Measurements from ENCODE around the gene MAP2K1.

Gene MAP2K1

DNA sequence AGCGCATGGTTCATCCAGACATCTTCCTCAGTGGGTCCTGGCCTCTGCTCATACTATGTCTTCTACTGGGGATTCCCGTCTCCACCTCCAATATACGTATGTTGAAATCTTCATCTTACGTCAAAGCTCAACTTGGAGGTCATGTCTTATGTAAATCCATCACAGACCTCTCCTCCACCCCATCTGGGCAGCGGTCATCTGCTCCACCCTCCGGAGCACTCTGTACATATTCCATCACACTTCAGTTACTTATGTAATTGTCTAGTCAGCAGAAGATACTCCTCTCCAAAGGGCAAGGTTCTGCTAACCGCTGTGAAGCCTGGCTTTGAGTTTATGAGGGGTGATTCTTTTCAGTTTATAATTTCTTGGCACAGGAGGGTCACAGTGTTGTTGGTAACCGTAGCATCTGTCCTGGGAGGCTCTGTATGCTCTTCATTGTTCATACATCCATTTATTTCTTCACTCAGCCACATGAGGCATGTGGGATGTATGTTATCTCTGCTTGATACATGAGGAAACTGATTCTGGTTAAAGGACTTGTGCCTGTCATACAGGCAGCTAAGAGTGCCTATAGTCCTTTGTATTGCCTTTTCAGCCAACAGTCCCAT lies 22.1 kb downstream of the MAP2K1 start:
- H3K27ac ChIP-seq (ENCODE audit: insufficient read depth in 1 of 2, low read depth in 1 of 2, low read length in 2 of 2, poor library complexity in 1 of 2, severe bottlenecking in 2 of 2) = no peak overlapping the region
- H3K36me3 ChIP-seq (ENCODE audit: control insufficient read depth in 4 of 4, insufficient read depth in 4 of 4, low read length in 3 of 4) = no peaks in the 10 kb centered on the region
- H3K27me3 ChIP-seq (replicated peaks in 2 of 5; ENCODE audit: control insufficient read depth in 4 of 5, insufficient read depth in 5 of 5, low read length in 4 of 5) = no peaks in the 10 kb centered on the region
- ChIA-PET POLR2A (no interaction called here), CTCF (interaction anchor here (1.2 kb wide), 1 partner anchor 90 kb away, joined by 3 read pairs; the partner anchor contains the start of gene SNAPC5)
- no peak for DNase-seq
- H3K4me3 ChIP-seq (ENCODE audit: control insufficient read depth in 1 of 7, extremely low read depth in 1 of 7, insufficient read depth in 4 of 7, low read depth in 2 of 7, low read length in 6 of 7) = no peak overlapping the region
- peaks cover 0 to under 1% (median 0%) of the 10 kb centered on the region in 5 experiments for H3K9me3 ChIP-seq (ENCODE audit: control extremely low read depth in 1 of 5, control insufficient read depth in 4 of 5, insufficient read depth in 2 of 5, low read depth in 1 of 5, low read length in 4 of 5)
- 92% methylated on average over 5 of the region's 8 CpGs for WGBS (ENCODE audit: insufficient coverage)
- H3K4me1 ChIP-seq (ENCODE audit: control extremely low read depth in 1 of 4, control insufficient read depth in 4 of 4, insufficient read depth in 4 of 4, low read length in 3 of 4) = peaks cover 29 to 92% (median 38%) of the 10 kb centered on the region in 4 experiments

DNA sequence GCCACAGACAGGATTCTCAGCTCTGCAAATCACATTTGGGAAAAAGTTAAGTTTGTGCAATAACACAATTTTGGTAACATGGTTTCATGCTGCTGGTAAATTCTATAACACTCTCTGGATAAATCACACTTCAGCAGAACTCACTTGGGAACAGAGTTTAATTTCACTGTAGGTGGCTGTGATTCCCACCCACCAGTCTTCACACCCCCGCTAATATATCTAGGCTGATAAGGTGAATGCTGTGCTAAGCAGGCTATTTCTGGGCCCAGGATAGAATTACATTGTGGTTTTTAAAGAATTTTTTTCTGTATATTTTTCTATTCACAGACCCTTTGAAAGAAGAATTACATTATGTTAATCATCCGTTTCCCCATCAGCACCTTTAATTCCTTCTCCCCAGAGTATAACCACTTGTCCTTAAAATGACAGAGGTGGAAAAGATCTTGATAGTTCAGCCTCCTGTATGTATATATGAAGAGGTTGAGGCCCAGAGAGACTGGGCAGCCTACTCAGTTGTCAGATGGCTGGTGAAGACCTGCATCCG lies 22.9 kb downstream of the MAP2K1 start:
- peaks cover 22 to 84% (median 32%) of the 10 kb centered on the region in 4 experiments for H3K4me1 ChIP-seq (ENCODE audit: control extremely low read depth in 1 of 4, control insufficient read depth in 4 of 4, insufficient read depth in 4 of 4, low read length in 3 of 4)
- no peak overlapping the region for H3K4me3 ChIP-seq (ENCODE audit: control insufficient read depth in 1 of 7, extremely low read depth in 1 of 7, insufficient read depth in 4 of 7, low read depth in 2 of 7, low read length in 6 of 7)
- no peak for DNase-seq
- no peak overlapping the region for H3K27ac ChIP-seq (ENCODE audit: insufficient read depth in 1 of 2, low read depth in 1 of 2, low read length in 2 of 2, poor library complexity in 1 of 2, severe bottlenecking in 2 of 2)
- WGBS (ENCODE audit: insufficient coverage) = 100% methylated on average over 1 of the region's 3 CpGs
- CTCF ChIA-PET = interaction anchor here (1.2 kb wide), 1 partner anchor 89 kb away, joined by 3 read pairs; the partner anchor contains the start of gene SNAPC5
- H3K9me3 ChIP-seq (ENCODE audit: control extremely low read depth in 1 of 5, control insufficient read depth in 4 of 5, insufficient read depth in 2 of 5, low read depth in 1 of 5, low read length in 4 of 5) = peaks cover 0 to 8% (median 7%) of the 10 kb centered on the region in 5 experiments
- H3K27me3 ChIP-seq (replicated peaks in 2 of 5; ENCODE audit: control insufficient read depth in 4 of 5, insufficient read depth in 5 of 5, low read length in 4 of 5) = no peaks in the 10 kb centered on the region
- H3K36me3 ChIP-seq (ENCODE audit: control insufficient read depth in 4 of 4, insufficient read depth in 4 of 4, low read length in 3 of 4) = no peaks in the 10 kb centered on the region
- POLR2A ChIA-PET = no interaction called here

DNA sequence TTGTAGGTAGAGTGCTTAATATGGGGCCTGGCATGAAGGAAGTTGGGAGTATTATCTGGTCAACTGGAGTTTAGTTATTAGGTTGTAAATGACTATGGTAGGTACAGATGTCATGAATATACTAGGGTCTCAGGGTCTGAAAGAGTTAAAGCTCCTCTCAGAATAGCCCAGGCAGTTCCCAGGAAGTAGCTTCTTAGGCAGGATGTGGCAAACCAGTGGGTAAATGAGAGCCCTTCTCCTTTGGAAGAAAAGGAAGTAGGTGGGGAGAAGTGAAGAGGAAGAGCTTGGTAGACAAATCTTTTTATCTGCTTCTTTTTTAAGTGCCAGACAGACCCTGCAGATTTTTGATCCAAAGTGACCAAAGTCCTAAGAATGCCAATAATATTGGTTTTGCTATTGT lies 24.5 kb downstream of the MAP2K1 start:
- no peaks in the 10 kb centered on the region for H3K27me3 ChIP-seq (replicated peaks in 2 of 5; ENCODE audit: control insufficient read depth in 4 of 5, insufficient read depth in 5 of 5, low read length in 4 of 5)
- H3K4me3 ChIP-seq (ENCODE audit: control insufficient read depth in 1 of 7, extremely low read depth in 1 of 7, insufficient read depth in 4 of 7, low read depth in 2 of 7, low read length in 6 of 7) = peak overlapping the region in 3 of 7 experiments; percentile 6 to 45 (median 24)
- H3K4me1 ChIP-seq (ENCODE audit: control extremely low read depth in 1 of 4, control insufficient read depth in 4 of 4, insufficient read depth in 4 of 4, low read length in 3 of 4) = peaks cover 14 to 69% (median 20%) of the 10 kb centered on the region in 4 experiments
- peaks cover 0 to 13% (median 11%) of the 10 kb centered on the region in 5 experiments for H3K9me3 ChIP-seq (ENCODE audit: control extremely low read depth in 1 of 5, control insufficient read depth in 4 of 5, insufficient read depth in 2 of 5, low read depth in 1 of 5, low read length in 4 of 5)
- DNase-seq = peak in 2 of 3 donors; percentile 40 to 61
- no peaks in the 10 kb centered on the region for H3K36me3 ChIP-seq (ENCODE audit: control insufficient read depth in 4 of 4, insufficient read depth in 4 of 4, low read length in 3 of 4)
- CTCF ChIA-PET = interaction anchor here (1.0 to 1.2 kb wide), 2 partner anchors 64 to 93 kb away, joined by 3 to 4 read pairs; partner anchors contain the start of gene RPL4
- H3K27ac ChIP-seq (ENCODE audit: insufficient read depth in 1 of 2, low read depth in 1 of 2, low read length in 2 of 2, poor library complexity in 1 of 2, severe bottlenecking in 2 of 2) = no peak overlapping the region
- POLR2A ChIA-PET = no interaction called here

DNA sequence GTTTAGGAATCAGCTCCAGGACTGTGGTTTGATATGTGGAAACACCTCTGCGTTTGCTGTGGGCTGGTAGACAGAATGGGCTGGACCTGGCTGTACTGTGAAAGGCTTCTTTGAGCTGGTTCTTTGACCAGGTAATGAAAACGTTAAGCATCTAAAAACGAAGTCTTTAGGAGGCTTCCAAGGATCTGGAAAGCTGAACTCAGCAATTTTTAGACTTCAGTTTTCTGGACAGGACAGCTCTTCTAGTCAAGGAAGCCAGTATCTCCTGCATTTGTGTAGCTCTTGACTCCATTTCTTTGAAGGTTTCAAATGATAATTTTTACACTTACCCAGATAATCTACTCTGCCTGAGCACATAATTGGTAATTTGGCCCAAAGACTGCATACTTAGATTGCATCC lies 25.5 kb downstream of the MAP2K1 start:
- Histone ChIP-seq H3K9me3 (ENCODE audit: control extremely low read depth in 1 of 5, control insufficient read depth in 4 of 5, insufficient read depth in 2 of 5, low read depth in 1 of 5, low read length in 4 of 5) (peaks cover 0 to 13% (median 11%) of the 10 kb centered on the region in 5 experiments), H3K4me1 (ENCODE audit: control extremely low read depth in 1 of 4, control insufficient read depth in 4 of 4, insufficient read depth in 4 of 4, low read length in 3 of 4) (peaks cover 14 to 64% (median 20%) of the 10 kb centered on the region in 4 experiments), H3K36me3 (ENCODE audit: control insufficient read depth in 4 of 4, insufficient read depth in 4 of 4, low read length in 3 of 4) (no peaks in the 10 kb centered on the region), H3K27me3 (replicated peaks in 2 of 5; ENCODE audit: control insufficient read depth in 4 of 5, insufficient read depth in 5 of 5, low read length in 4 of 5) (no peaks in the 10 kb centered on the region), H3K27ac (ENCODE audit: insufficient read depth in 1 of 2, low read depth in 1 of 2, low read length in 2 of 2, poor library complexity in 1 of 2, severe bottlenecking in 2 of 2) (no peak overlapping the region), H3K4me3 (ENCODE audit: control insufficient read depth in 1 of 7, extremely low read depth in 1 of 7, insufficient read depth in 4 of 7, low read depth in 2 of 7, low read length in 6 of 7) (no peak overlapping the region)
- ChIA-PET POLR2A (no interaction called here), CTCF (interaction anchor here (1.6 kb wide), 1 partner anchor 36 kb away, joined by 3 read pairs; no protein-coding TSS in a partner anchor)
- WGBS (ENCODE audit: insufficient coverage) = 89% methylated on average over 3 of the region's 3 CpGs
- DNase-seq = no peak

DNA sequence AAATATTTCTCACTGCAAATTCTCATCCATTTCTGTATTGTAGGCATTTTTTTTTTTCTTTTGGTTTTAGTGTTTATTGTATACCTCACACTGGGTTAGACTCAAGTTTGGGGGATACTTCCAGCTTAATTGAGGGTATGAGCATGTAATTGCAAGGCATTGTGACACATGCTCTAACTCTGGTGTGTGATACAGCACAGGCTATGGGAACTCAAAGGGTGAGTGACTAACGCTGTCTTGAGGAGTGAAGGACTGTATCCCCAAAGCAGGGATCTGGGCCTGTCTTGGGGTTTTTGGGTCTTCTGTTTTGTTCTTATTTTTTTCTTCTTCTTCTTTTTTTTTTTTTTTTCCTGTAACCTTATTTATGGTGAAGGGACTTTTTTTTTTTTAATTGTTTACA lies 26.9 kb downstream of the MAP2K1 start:
- no peaks in the 10 kb centered on the region for H3K27me3 ChIP-seq (replicated peaks in 2 of 5; ENCODE audit: control insufficient read depth in 4 of 5, insufficient read depth in 5 of 5, low read length in 4 of 5)
- DNase-seq = no peak
- H3K4me1 ChIP-seq (ENCODE audit: control extremely low read depth in 1 of 4, control insufficient read depth in 4 of 4, insufficient read depth in 4 of 4, low read length in 3 of 4) = peaks cover 14 to 53% (median 20%) of the 10 kb centered on the region in 4 experiments
- H3K27ac ChIP-seq (ENCODE audit: insufficient read depth in 1 of 2, low read depth in 1 of 2, low read length in 2 of 2, poor library complexity in 1 of 2, severe bottlenecking in 2 of 2) = no peak overlapping the region
- no peaks in the 10 kb centered on the region for H3K36me3 ChIP-seq (ENCODE audit: control insufficient read depth in 4 of 4, insufficient read depth in 4 of 4, low read length in 3 of 4)
- CTCF ChIA-PET = interaction anchor here (1.2 to 1.6 kb wide), 2 partner anchors 18 to 34 kb away, joined by 3 read pairs; no protein-coding TSS in a partner anchor
- no CpG with 5 or more reads among the region's 1 CpG for WGBS (ENCODE audit: insufficient coverage)
- H3K9me3 ChIP-seq (ENCODE audit: control extremely low read depth in 1 of 5, control insufficient read depth in 4 of 5, insufficient read depth in 2 of 5, low read depth in 1 of 5, low read length in 4 of 5) = peaks cover 0 to 13% (median 11%) of the 10 kb centered on the region in 5 experiments
- POLR2A ChIA-PET = no interaction called here
- H3K4me3 ChIP-seq (ENCODE audit: control insufficient read depth in 1 of 7, extremely low read depth in 1 of 7, insufficient read depth in 4 of 7, low read depth in 2 of 7, low read length in 6 of 7) = no peak overlapping the region

DNA sequence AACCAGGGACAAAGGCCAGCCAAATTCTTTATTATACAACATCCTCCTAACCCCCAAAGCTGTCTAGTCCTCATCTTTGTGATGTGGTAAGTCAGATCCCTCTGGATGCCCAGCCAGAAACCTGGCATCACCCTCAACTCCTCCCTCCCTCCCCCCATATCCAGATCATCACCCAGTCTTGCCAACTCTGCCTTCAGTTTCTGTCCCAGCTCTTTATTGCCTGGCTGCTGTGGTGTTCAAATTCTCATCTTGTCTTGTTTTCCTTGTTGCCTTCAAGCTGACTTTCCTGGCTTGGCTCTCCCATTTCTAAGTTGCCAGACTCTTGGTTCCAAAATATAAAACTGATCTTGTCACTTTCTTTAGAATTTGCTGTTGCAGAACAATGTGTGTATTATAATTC lies 28.6 kb downstream of the MAP2K1 start:
- no peaks in the 10 kb centered on the region for H3K27me3 ChIP-seq (replicated peaks in 2 of 5; ENCODE audit: control insufficient read depth in 4 of 5, insufficient read depth in 5 of 5, low read length in 4 of 5)
- DNase-seq = no peak
- no peaks in the 10 kb centered on the region for H3K36me3 ChIP-seq (ENCODE audit: control insufficient read depth in 4 of 4, insufficient read depth in 4 of 4, low read length in 3 of 4)
- H3K4me3 ChIP-seq (ENCODE audit: control insufficient read depth in 1 of 7, extremely low read depth in 1 of 7, insufficient read depth in 4 of 7, low read depth in 2 of 7, low read length in 6 of 7) = no peak overlapping the region
- H3K4me1 ChIP-seq (ENCODE audit: control extremely low read depth in 1 of 4, control insufficient read depth in 4 of 4, insufficient read depth in 4 of 4, low read length in 3 of 4) = peaks cover 11 to 35% (median 15%) of the 10 kb centered on the region in 4 experiments
- CTCF ChIA-PET = interaction anchor here (0.6 to 1.3 kb wide), 2 partner anchors 11 to 55 kb away, joined by 4 to 5 read pairs; no protein-coding TSS in a partner anchor
- POLR2A ChIA-PET = no interaction called here
- H3K27ac ChIP-seq (ENCODE audit: insufficient read depth in 1 of 2, low read depth in 1 of 2, low read length in 2 of 2, poor library complexity in 1 of 2, severe bottlenecking in 2 of 2) = no peak overlapping the region
- H3K9me3 ChIP-seq (ENCODE audit: control extremely low read depth in 1 of 5, control insufficient read depth in 4 of 5, insufficient read depth in 2 of 5, low read depth in 1 of 5, low read length in 4 of 5) = peaks cover 0 to 13% (median 11%) of the 10 kb centered on the region in 5 experiments

DNA sequence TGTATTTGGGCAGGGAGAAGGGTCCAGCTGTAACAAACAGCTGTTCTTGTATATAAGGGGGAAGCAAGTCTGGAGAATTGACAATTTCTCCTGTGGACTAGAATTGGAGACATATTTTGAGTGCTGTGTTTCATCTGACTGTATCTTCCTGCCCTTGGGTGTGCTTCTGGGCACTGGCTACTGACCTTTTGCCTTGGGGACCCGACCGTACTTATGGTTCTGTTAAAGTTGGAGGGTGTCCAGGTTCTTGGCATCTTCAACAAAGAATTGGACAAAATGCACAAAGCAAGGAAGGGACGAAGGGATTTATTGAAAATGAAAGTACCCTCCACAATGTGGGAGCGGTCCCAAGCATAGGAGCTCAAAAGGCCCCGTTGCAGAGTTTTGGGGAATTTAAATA lies 31.0 kb downstream of the MAP2K1 start:
- WGBS (ENCODE audit: insufficient coverage) = 89% methylated on average over 5 of the region's 5 CpGs
- H3K27ac ChIP-seq (ENCODE audit: insufficient read depth in 1 of 2, low read depth in 1 of 2, low read length in 2 of 2, poor library complexity in 1 of 2, severe bottlenecking in 2 of 2) = no peak overlapping the region
- peaks cover 0 to 13% (median 11%) of the 10 kb centered on the region in 5 experiments for H3K9me3 ChIP-seq (ENCODE audit: control extremely low read depth in 1 of 5, control insufficient read depth in 4 of 5, insufficient read depth in 2 of 5, low read depth in 1 of 5, low read length in 4 of 5)
- ChIA-PET CTCF (interaction anchor here (1.2 kb wide), 1 partner anchor 11 kb away, joined by 4 read pairs; no protein-coding TSS in a partner anchor), POLR2A (no interaction called here)
- no peak overlapping the region for H3K4me3 ChIP-seq (ENCODE audit: control insufficient read depth in 1 of 7, extremely low read depth in 1 of 7, insufficient read depth in 4 of 7, low read depth in 2 of 7, low read length in 6 of 7)
- no peaks in the 10 kb centered on the region for H3K36me3 ChIP-seq (ENCODE audit: control insufficient read depth in 4 of 4, insufficient read depth in 4 of 4, low read length in 3 of 4)
- DNase-seq = no peak
- H3K4me1 ChIP-seq (ENCODE audit: control extremely low read depth in 1 of 4, control insufficient read depth in 4 of 4, insufficient read depth in 4 of 4, low read length in 3 of 4) = peaks cover 0 to 13% (median 0%) of the 10 kb centered on the region in 4 experiments
- H3K27me3 ChIP-seq (replicated peaks in 2 of 5; ENCODE audit: control insufficient read depth in 4 of 5, insufficient read depth in 5 of 5, low read length in 4 of 5) = no peaks in the 10 kb centered on the region

Data from common myeloid progenitor, CD34-positive (primary cell).